GM12891 (cell line): ENCODE results near the gene LTBR.

Experiments
- DNase-seq: peaks from one replicate; pipeline ENCODE4 v3.0.0; 2011; ENCODE audit warnings: low spot score; ENCODE audit not compliant: insufficient read length
- FAIRE-seq: peaks from 2 replicates; lab custom pipeline; 2011; peaks lifted over from hg19 to GRCh38; lab: Jason Lieb, UNC
- PAX5 ChIP-seq: IDR thresholded peaks from 2 replicates; pipeline ENCODE4 v1.6.1; 2011; ENCODE audit warnings: low read length, moderate library complexity, mild to moderate bottlenecking; ENCODE audit not compliant: insufficient read depth, severe bottlenecking
- POLR2A ChIP-seq: IDR thresholded peaks from 2 replicates; pipeline ENCODE4 v1.6.1; 2011; ENCODE audit warnings: low read depth, low read length, control low read depth
- POLR2AphosphoS5 ChIP-seq: IDR thresholded peaks from 2 replicates; pipeline ENCODE4 v1.6.1; 2011; ENCODE audit warnings: low read depth, low read length, control low read depth
- POU2F2 ChIP-seq: IDR thresholded peaks from 2 replicates; pipeline ENCODE4 v1.6.1; 2011; ENCODE audit warnings: low read depth, mild to moderate bottlenecking, control low read depth, low read length, moderate library complexity
- SPI1 ChIP-seq: IDR thresholded peaks from 2 replicates; pipeline ENCODE4 v1.6.1; 2011; ENCODE audit warnings: low read depth, low read length, control low read depth
- TAF1 ChIP-seq: IDR thresholded peaks from 2 replicates; pipeline ENCODE4 v1.6.1; 2011; ENCODE audit warnings: low read depth, low read length, control low read depth

Gene LTBR

DNA sequence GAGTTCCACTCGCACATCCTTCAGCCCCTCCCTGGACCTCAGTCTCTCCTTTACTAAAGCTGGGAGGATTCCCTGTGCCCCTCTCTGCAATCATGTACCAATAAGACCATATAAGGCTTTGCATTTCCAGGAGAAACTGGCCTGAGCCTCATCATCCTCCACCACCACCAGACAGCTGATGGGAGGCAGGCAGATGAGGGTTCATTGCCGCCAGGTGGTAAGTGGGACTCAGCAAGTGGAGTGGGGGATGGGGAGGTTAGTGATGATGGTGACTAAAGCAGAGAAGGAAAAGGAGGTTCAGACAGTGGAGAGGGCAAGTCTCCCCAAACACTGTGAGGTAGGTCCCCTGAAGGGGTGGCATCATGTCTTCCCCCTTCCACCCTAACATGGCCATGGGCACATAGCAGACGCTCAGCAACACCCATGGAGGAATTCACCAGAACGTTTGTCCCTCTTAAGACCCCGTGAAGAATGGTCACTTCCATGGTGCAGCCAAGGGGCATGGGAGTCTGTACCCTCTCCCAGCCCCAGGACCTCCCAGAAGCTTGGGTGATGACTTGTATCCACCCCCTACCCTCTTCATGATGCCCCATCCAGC lies 37.6 kb upstream of the LTBR start:
- FAIRE-seq (no peak), DNase-seq (no peak)
- no peak for TF ChIP-seq POU2F2
- TF ChIP-seq POLR2AphosphoS5 = no peak
- TF ChIP-seq POLR2A = no peak
- TF ChIP-seq PAX5 = no peak
- no peak for TF ChIP-seq TAF1
- TF ChIP-seq SPI1 = no peak

DNA sequence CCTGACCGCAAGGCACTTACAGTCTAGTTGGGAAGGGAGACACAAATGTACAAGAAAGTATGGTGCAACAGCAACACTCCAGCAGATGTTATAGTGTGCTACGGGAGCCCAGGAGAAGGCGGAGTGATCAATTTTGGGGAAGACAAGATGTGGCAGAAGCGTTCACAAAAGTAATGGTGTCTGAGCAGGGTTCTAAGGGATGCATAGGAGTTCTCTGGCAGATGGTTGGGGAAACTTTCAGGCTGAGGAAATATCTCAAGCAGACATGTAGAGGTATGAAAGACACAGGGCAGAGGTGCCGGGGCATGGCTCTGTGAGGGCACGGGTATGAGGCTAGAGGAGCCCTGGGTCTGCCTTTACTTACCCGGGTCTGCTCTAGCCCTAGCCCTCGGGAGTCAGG lies 37.0 kb upstream of the LTBR start:
- no peak for DNase-seq
- FAIRE-seq = no peak
- no peak for TF ChIP-seq POU2F2
- no peak for TF ChIP-seq TAF1
- TF ChIP-seq SPI1 = no peak
- no peak for TF ChIP-seq PAX5
- no peak for TF ChIP-seq POLR2AphosphoS5
- no peak for TF ChIP-seq POLR2A

DNA sequence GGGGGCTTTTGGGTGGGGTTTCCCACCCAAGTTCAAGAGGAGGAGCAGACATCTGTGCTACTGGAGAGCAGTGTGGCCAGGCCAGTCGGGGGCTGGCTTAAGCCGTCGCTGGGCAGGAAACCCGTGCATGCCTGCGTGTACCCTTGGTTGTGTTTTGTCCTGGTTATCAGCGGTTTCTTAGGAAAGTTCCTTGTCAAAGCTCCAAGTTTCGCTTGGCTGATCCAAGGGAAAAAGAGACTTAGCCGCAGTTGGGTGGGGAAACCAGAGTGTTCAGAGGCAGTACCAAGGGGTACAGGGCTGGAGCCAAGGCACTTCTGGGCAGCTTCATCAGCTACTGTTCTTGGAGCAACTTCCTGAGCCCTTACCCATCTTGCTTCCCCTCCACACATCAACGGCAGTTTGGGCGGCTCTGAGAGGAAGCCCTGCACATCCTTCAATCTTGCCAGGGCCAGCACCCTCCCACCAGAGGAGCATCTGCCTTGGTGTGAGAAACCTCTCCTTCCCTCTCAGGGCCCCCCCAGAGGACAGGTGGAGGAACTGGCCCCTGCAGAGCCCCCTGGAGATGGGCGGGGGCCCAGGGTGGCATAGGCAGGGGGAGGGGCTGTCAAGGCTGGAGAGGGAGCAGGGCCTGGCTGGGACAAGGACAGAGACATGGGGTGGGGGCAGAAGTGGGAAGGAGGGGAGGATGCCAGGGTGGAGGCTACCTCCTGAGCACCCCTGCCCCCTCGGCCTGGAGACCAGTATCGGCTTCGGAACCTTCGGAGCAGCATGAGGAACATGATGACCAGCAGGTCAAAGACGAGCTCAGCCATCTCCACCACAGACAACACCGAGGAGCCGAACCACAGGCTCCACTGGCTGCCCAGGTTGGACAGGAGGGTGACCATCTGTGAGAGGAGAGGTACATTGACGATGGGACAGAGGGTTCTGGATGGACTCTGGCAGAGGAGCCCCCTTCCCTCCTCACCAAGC lies 36.3 kb upstream of the LTBR start:
- FAIRE-seq (no peak), DNase-seq (no peak)
- TF ChIP-seq POU2F2 (no peak), POLR2A (no peak), POLR2AphosphoS5 (no peak), TAF1 (no peak), PAX5 (no peak), SPI1 (no peak)

DNA sequence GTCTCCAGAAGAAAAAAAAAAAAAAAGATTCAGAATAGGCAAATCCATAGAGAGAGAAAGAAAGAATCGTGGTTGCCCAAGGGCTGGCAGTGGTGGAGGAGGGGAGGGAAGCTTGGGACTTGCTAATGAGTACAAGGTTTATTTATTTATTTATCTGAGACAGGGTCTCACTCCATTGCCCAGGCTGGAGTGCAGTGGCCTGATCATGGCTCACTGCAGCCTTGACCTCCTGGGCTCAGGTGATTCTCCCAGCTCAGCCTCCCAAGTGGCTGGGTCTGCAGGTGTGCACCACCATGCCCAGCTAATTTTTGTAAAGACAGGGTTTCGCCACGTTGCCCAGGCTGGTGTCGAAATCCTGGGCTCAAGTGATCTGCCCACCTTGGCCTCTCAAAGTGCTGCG lies 32.3 kb upstream of the LTBR start:
- TF ChIP-seq POLR2A (no peak), POLR2AphosphoS5 (no peak), TAF1 (no peak), SPI1 (no peak), PAX5 (no peak), POU2F2 (no peak)
- DNase-seq (no peak), FAIRE-seq (no peak)

DNA sequence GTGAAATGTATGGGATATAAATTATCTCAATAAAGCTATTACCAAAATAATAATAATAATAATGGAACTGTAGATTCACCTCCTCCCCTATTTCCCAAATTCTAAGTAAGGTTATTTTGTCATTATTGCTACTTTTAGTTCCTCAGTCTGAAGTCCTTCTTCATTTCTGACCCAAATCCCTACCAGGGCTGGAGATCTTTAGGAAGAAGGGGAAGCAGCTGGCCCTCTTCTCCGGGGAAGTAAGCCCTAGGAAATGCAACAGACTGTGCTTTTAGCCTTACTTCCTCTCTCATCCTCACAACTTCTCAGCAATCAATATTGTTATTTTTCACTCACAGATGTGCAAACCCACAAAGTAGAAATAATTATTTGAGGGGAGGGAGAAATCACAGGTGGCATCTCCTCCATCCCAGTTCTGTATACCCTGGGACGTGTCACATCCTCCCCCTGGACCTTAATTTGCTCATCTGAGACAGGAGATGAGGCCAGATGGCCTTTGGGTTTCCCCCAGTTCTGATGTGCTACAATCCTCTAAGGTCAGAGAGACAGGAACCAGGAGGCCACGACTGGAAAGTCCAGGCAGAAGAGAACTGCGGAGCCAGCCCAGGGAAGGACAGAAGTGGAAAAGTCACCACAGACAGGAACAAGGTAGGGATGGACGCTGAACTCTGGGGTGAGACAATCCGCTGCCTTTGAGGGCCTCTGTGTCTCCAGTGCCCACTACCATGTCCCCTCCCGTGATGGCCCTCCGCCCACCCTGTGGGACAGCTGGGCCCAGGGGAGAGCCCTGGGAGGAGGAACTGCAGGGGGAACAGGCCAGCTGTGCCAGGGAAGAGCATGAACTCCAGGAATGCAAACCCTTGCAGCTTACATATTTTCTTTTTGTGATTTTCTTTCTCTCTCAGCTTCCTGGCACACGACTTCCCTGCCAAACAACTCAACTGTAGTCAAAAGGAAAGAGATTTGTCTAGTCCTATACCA lies 31.5 kb upstream of the LTBR start:
- peak; percentile 57 for FAIRE-seq
- DNase-seq = no peak
- 0 out of 2 replicates have a peak, but pooled peaks have one; percentile 9 for TF ChIP-seq SPI1
- no peak for TF ChIP-seq TAF1
- no peak for TF ChIP-seq POLR2AphosphoS5

DNA sequence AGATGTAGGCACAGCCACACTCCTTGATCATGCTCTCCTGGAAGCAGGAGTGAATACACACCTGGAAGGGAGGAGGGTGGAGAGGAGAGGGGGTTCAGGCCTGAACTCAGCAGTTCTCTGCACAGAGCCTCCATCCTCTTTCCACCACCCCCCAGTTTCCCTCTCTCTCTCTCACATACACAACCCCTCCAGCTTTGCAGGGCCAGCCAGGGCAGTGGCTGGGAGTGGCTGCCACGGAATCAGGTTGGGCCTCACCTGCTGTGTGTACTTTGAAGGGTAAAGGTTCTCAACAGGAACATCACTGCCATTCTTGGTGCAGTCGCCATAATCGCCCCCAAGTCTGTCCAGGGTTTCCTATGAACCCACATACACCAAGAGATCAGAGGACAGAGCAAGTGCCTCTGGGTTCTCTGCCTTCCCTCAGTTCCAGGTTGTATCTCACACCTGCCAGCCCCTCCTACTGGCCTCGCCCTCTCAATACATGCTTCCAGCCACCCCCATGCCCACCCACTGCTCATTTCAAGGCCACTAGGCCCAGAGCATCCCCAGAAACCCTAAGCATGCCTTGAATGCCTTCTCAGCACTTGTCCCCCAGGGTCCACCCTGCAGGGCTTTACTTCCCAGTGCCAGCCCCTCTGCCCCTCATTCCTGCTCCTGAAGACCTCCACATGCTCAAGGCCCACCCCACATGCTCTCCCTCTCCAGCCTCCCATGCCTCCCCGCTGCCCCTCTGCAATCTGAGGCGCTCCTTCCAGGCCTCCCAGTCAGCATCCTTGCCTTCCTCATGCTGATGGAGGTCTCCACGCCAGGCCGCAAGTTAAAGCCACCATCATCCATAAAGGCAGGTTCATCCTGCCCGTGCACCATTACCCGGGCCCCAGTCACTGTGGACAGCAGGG lies 29.2 kb upstream of the LTBR start:
- TF ChIP-seq SPI1 = no peak
- TF ChIP-seq POLR2A = no peak
- TF ChIP-seq POU2F2 = no peak
- no peak for TF ChIP-seq TAF1
- no peak for TF ChIP-seq POLR2AphosphoS5
- TF ChIP-seq PAX5 = no peak
- FAIRE-seq (no peak), DNase-seq (no peak)

DNA sequence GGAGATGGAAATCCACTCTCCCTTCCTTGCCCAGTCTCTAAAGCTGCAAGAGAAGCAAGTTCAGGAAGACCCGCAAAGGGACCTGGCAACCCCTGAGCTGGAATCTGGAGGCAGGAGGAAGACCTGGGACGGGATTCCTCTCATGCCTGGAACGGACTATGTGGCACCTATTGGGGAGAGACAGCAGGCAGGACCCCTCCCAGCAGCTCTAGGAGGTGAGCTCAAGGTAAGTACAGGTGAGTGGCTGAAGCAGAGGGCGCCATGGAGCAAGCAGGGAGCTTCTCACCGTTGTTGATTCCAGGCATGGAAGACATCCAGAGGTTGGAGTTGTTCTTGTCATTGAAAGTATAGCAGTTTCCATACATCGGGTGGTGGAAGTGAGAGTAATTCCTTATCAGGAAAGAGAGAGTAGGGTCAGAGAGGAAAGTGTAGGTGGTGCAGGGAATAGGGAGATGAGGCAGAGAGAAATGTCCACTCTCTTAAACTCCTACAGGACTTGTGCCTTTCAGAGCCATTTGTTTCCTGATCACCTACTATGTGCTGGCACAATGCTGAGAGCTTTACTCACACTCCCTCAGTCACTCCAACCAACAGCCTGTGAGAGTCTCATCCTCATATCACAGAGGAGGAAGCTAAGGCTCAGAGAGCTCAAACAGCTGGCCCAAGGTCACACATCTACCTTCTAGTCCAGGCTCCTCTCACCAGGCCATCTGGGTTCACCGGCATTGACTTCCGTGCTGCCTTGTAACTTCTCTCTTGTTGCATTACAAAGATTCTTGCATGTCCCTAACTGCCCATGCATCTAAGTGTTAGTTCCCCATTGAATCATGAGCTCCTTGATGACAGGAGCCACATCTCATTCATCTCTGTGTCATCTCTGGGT lies 28.2 kb upstream of the LTBR start:
- FAIRE-seq (no peak), DNase-seq (no peak)
- TF ChIP-seq SPI1 (no peak), POLR2A (no peak), POU2F2 (no peak)

DNA sequence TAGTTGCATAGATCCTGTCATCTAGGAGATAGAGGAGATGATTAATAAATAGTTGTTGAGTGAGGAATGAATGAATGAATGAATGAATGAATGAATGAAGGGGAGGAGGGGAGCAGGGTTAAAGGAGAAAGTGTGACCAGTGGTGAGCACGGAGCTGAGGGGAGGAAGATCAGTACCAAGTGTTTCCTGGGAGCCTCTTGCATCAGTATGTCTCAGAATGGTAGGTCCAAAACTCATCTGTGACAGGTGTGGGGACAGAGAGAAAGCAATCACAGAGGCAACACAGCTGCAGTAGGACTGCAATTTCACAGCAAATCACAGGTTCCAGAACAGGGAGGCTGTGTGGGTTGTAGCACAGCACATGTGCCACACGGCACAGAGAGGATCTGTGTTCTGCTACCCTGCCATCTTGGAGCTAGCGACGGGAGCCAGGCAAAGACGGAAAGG lies 27.6 kb upstream of the LTBR start:
- TF ChIP-seq POU2F2 (no peak), POLR2A (no peak)
- DNase-seq (no peak), FAIRE-seq (no peak)

DNA sequence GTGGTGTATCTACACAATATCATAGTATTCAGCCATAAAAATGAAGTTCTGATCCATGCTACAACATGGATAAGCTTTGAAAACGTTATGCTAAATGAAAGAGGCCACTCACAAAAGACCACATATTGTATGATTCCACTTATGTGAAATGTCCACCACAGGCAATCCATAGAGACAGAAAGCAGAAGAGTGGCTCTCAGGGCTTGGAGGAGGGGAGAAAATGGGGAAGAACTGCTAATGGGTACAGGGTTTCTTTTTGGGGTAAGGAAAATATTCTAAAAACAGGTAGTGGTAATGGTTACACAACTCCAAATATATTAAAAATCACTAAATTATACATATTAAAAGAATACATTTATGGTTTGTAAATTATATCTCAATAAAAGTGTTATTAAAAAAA lies 25.1 kb upstream of the LTBR start:
- no peak for DNase-seq
- no peak for FAIRE-seq
- TF ChIP-seq PAX5 = no peak
